ENCODE results near the gene SIX1. TPM values are rescaled to one million over a fixed set of nuclear protein-coding genes. Genes with fewer than 3 reads are reported as not detected.

The SIX1 gene
- total and polyA plus RNA-seq, 2 of the 13 experiments (the other 11 are each of a cell fraction or from before 2014, with no cell fraction given), result 1.7 to 6.5 TPM

GRCh38 chr14:60644666-60645065 lies 4.6 kb downstream of the SIX1 start (continued):
- TF ChIP-seq ZBED4 (CRISPR knock-in tag; IDR thresholded peaks at IDR 0.05; ENCODE audit: borderline replicate concordance) (no peak), CERS6 (CRISPR knock-in tag; IDR thresholded peaks at IDR 0.05) (no peak)

GRCh38 chr14:60643463-60644314 lies 5.6 kb downstream of the SIX1 start:
- Histone ChIP-seq H4K20me1 (ENCODE audit: insufficient read depth, low read length) (no peaks in the 10 kb centered on the region), H3K27me3 (ENCODE audit: control insufficient read depth in 1 of 2, insufficient read depth in 2 of 2, low read length in 2 of 2) (no peaks in the 10 kb centered on the region), H3K4me1 (ENCODE audit: insufficient read depth, low read length) (peaks cover 37% of the 10 kb centered on the region), H3K79me2 (ENCODE audit: insufficient read depth, low read length) (peaks cover 42% of the 10 kb centered on the region), H3K9me3 (ENCODE audit: low read length) (no peaks in the 10 kb centered on the region), H3K27ac (ENCODE audit: extremely low read length, insufficient read depth, low read length) (peak overlapping the region; percentile 22), H3K4me2 (ENCODE audit: low read depth, low read length) (peak overlapping the region; percentile 50), H3K36me3 (replicated peaks in 1 of 2; ENCODE audit: control insufficient read depth in 1 of 2, insufficient read depth in 2 of 2, low read length in 2 of 2) (no peaks in the 10 kb centered on the region), H3K4me3 (replicated peaks in 1 of 3; ENCODE audit: insufficient read depth in 1 of 3, low read depth in 2 of 3, low read length in 3 of 3) (no peak overlapping the region), H3K9ac (ENCODE audit: insufficient read depth, low read depth, low read length) (no peak overlapping the region), H2AFZ (ENCODE audit: low read length) (no peak overlapping the region)
- FAIRE-seq, result no peak
- intact Hi-C loops (cut with micrococcal nuclease; ENCODE audit: unreplicated experiment), result no loop called here
- ATAC-seq, result peak; percentile 53
- peak; percentile 80 for DNase-seq (ENCODE audit: low spot score)
- in situ Hi-C loops (cut with HindIII; ENCODE audit: extremely low pct_ligation_motif_present, low pct_unique_long_range_greater_than_20kb), result no loop called here
- no TSS peak for BruUV-seq (replicated peaks)
- CTCF ChIA-PET (ENCODE audit: low intra/inter-chr PET ratio, low total read pairs), result no interaction called here
- 65% methylated on average over 29 of the region's 29 CpGs for WGBS (ENCODE audit: low lambda C conversion rate)
- POLR2A ChIA-PET, result interaction anchor here (0.8 kb wide), 1 partner anchor 48 kb away, joined by 3 read pairs; no protein-coding TSS in a partner anchor
- TF ChIP-seq ZBTB20 (CRISPR knock-in tag; IDR thresholded peaks at IDR 0.05; ENCODE audit: borderline replicate concordance, low read depth) (no peak), SALL1 (CRISPR knock-in tag; IDR thresholded peaks at IDR 0.05) (peak; percentile 43; the same call in 1 of the 2 replicates), RERE (CRISPR knock-in tag; IDR thresholded peaks at IDR 0.05; ENCODE audit: low read depth) (no peak), LCORL (IDR thresholded peaks at IDR 0.05) (no peak), LCORL (CRISPR knock-in tag; IDR thresholded peaks at IDR 0.05) (peak; percentile 74), MIXL1 (CRISPR knock-in tag; IDR thresholded peaks at IDR 0.05) (peak; percentile 75), ATM (IDR thresholded peaks at IDR 0.05; ENCODE audit: borderline replicate concordance) (no peak), FOXJ3 (CRISPR knock-in tag; IDR thresholded peaks at IDR 0.05; ENCODE audit: borderline replicate concordance) (0 out of 2 replicates have a peak, but pooled peaks have one; percentile 31), ZFP82 (CRISPR knock-in tag; IDR thresholded peaks at IDR 0.05; ENCODE audit: borderline replicate concordance) (no peak), RCOR2 (CRISPR knock-in tag; IDR thresholded peaks at IDR 0.05) (no peak)
